Chondrocyte (in vitro differentiated cells): ENCODE measurements around the gene SRRM2. TPM values are rescaled to one million over a fixed set of nuclear protein-coding genes. Genes with fewer than 3 reads are reported as not detected.

ENCODE experiments used
- DNase-seq: peaks from one replicate; pipeline ENCODE4 v3.0.0; 2021; ENCODE audit warnings: mixed read lengths, low spot score
- H3K27ac Mint-ChIP-seq: one replicate; pipeline ENCODE4 v1.8.0; 2021; ENCODE audit warnings: mild to moderate bottlenecking, moderate library complexity, mixed read lengths; ENCODE audit not compliant: unreplicated experiment
- H3K27me3 Mint-ChIP-seq: 2 replicates; pipeline ENCODE4 v1.8.0; 2021; ENCODE audit warnings: low read depth, mixed read lengths
- H3K36me3 Mint-ChIP-seq: 2 replicates; pipeline ENCODE4 v1.8.0; 2021; ENCODE audit warnings: low read depth, mixed read lengths
- H3K4me1 Mint-ChIP-seq: 2 replicates; pipeline ENCODE4 v1.8.0; 2021; ENCODE audit warnings: low read depth, mild to moderate bottlenecking, mixed read lengths
- H3K4me3 Mint-ChIP-seq: one replicate; pipeline ENCODE4 v1.8.0; 2021; ENCODE audit warnings: mild to moderate bottlenecking, moderate library complexity, mixed read lengths; ENCODE audit not compliant: unreplicated experiment
- H3K9me3 Mint-ChIP-seq: 2 replicates; pipeline ENCODE4 v1.8.0; 2021; ENCODE audit warnings: low read depth, mixed read lengths
- total RNA-seq: library from RNA; stranded (reverse); gene quantifications from 3 replicates; pipeline ENCODE4 v1.2.1, GENCODE V29; 2021
- TF ChIP-seq, protein P1 (sequence below): fragments of 200-600 bp; sonication (generic); IDR thresholded peaks from 2 replicates; pipeline ENCODE4 v1.5.0; 2021; ENCODE audit warnings: antibody characterized with exemption, mild to moderate bottlenecking, moderate library complexity

Gene SRRM2
- total RNA-seq, 1 donor from 2014 or later: 363 TPM

DNA sequence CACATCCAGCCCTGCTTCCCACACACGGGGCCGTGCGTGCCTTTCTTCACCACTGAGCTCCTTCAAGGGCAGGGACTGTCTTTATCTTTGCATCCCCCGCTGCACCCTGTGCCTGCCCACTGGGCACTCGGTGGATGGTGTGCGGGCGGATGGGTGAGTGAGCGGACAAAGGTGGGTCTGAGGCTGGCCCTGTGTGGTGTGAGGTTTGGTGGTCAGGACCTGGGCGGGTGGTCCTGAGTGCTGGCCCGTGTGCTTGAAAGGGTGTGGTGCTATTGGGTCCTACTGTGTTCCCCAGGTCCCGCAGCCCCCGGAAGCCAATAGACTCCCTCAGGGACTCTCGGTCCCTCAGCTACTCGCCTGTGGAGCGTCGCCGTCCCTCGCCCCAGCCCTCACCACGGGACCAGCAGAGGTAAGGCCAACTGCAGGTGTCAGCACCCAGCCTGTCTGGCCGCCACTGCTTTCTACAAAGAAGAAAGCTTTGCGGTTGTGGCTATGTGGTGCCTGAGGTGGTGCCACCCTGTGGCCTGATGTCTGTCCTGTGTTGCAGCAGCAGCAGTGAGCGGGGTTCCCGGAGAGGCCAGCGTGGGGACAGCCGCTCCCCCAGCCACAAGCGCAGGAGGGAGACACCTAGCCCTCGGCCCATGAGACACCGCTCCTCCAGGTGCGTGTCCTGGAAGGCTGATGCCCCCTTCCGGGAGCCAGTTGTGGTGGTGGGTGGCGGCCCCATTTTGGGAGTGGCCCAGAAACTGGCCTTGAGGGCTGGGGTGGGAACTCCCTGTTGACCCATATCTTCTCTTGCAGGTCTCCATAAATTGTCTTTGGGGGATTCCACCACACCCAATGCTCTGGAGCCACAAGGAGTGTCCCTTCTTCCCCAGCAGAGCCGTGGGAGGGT is 17.9 kb downstream of the SRRM2 start:
- Mint-ChIP-seq H3K9me3 (no peaks in the 10 kb centered on the region), H3K36me3 (peaks cover 40% of the 10 kb centered on the region), H3K27me3 (no peaks in the 10 kb centered on the region), H3K4me3 (no peak overlapping the region), H3K27ac (peak overlapping the region; percentile 69), H3K4me1 (peaks cover 23% of the 10 kb centered on the region)
- no peak for DNase-seq
- TF ChIP-seq, protein P1, sequence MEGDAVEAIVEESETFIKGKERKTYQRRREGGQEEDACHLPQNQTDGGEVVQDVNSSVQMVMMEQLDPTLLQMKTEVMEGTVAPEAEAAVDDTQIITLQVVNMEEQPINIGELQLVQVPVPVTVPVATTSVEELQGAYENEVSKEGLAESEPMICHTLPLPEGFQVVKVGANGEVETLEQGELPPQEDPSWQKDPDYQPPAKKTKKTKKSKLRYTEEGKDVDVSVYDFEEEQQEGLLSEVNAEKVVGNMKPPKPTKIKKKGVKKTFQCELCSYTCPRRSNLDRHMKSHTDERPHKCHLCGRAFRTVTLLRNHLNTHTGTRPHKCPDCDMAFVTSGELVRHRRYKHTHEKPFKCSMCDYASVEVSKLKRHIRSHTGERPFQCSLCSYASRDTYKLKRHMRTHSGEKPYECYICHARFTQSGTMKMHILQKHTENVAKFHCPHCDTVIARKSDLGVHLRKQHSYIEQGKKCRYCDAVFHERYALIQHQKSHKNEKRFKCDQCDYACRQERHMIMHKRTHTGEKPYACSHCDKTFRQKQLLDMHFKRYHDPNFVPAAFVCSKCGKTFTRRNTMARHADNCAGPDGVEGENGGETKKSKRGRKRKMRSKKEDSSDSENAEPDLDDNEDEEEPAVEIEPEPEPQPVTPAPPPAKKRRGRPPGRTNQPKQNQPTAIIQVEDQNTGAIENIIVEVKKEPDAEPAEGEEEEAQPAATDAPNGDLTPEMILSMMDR: peak; percentile 40

DNA sequence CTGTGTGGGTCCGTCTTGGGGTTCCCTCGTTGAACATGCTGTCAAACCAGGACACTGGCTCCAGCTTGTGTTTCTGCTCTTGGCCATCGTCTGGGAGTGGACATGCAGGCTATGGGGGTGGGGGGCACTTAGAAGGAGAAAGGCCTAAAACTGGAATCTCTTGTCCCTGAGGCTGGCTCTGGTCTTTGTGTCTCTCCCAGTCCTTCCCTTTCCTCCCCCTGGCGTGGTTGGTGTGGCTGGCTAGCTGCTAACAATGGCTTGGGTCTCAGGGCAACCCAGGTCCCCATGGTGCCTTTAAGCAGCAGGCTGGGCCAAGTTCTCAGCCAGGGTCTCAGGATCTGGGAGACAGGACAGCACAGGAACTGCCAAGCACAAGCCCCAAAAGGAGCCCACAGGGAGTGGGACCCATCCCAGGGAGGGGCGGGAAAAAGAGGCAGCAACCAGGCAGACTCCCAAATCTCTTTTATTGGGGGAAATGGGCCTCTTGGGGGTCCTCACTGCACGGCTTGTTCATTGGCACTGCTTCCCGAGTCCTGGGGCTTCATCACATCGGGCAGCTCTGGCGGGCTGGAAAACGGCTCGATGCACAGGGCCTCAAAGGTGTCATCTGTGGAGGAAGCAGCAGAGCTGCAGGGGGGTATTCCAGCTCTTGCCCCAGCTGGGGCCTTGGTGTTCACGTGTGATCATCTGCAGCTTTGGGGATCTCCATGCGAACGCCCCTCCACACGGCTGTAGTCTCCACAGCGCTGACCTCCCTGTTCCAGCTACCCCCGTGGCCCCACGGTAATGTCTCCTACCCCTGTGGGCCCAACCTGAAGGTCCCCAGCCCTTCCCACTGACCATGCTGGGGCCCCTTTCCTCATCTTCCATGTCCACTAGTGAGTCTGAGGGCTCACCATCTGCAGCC is 19.3 kb downstream of the SRRM2 start:
- peaks cover 34% of the 10 kb centered on the region for H3K4me1 Mint-ChIP-seq
- H3K4me3 Mint-ChIP-seq: no peak overlapping the region
- H3K36me3 Mint-ChIP-seq: peaks cover 28% of the 10 kb centered on the region
- peak overlapping the region; percentile 27 for H3K27ac Mint-ChIP-seq
- H3K9me3 Mint-ChIP-seq: no peaks in the 10 kb centered on the region
- no peaks in the 10 kb centered on the region for H3K27me3 Mint-ChIP-seq
- TF ChIP-seq, protein P1: no peak
- no peak for DNase-seq

DNA sequence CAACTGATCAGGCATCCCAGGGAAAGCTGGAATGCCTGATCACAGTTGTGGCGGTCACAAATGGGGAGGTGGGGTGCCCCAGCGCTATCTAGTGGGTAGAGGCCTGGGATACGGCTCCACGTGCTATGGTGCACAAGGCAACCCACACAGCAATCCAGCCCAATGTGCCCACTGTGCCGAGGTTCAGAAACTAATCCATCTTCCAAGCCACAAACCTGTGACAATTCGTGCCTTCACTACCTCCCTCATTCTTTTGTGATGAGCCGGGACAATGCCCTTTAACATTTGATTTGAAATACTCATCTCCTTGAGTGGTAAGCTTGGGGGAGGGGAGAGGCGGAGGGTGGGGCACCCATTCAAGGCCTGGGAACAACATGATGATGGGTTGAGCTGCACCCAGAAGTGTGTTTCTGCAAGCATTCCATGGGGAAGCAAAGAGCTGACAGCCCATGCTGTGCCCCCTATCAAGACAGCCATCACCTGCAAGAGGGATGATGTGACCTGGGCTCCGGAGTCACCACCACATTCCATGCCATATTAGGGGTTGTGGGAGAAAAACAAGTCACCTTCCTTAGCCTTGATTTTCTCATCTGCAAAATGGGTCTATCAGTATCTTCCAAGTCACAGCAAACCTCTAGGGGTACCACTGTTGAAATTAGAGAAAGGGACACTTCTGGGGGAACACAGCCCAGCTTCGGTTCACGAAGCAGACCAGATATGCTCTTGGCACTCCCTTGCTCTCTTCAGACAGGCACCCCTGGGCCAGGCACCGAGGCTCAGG is 20.9 kb downstream of the SRRM2 start:
- TF ChIP-seq, protein P1: no peak
- H3K9me3 Mint-ChIP-seq: no peaks in the 10 kb centered on the region
- H3K4me1 Mint-ChIP-seq: peaks cover 42% of the 10 kb centered on the region
- no peaks in the 10 kb centered on the region for H3K27me3 Mint-ChIP-seq
- DNase-seq: no peak
- peaks cover 21% of the 10 kb centered on the region for H3K36me3 Mint-ChIP-seq
- peak overlapping the region; percentile 33 for H3K27ac Mint-ChIP-seq
- no peak overlapping the region for H3K4me3 Mint-ChIP-seq

DNA sequence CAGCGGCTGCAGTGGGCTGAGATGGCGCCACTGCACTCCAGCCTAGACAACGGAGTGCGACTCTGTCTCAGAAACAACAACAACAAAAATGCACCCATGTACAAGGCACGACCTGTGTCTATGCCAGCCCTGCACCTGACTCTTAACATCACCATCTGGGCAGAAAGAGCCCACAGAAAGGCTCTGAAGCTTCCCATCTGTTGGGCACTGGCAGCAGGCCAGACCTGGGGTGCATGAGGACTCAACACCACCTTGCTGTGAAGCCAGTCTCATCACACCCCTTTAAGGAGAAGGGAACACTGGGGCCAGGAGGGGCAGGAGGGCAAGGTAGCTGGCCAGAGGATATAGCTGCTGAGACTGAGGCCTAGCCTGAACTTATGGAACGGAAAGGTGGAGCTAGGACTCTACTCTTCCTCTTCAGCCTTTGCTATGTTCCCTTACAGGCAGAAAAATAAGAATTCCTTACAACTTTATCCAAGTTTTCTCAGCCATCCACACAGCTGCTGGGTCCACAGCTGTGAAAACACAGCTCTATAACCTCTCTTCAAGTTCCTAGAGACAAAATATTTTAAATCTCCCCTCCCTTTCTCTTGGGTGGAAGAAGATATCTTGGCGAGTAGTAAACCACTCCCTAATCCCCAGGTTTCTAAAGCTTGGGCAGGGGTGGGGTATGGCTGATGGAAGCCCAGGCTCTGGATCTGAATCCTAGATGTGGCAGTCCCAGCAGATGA is 21.9 kb downstream of the SRRM2 start:
- Mint-ChIP-seq H3K4me3 (no peak overlapping the region), H3K27me3 (no peaks in the 10 kb centered on the region), H3K9me3 (no peaks in the 10 kb centered on the region), H3K36me3 (peaks cover 17% of the 10 kb centered on the region), H3K27ac (peak overlapping the region; percentile 41), H3K4me1 (peaks cover 40% of the 10 kb centered on the region)
- TF ChIP-seq, protein P1: no peak
- DNase-seq: no peak
